HepG2 (cell line): ENCODE data around the gene ARR3. TPM values are rescaled to one million over a fixed set of nuclear protein-coding genes. Genes with fewer than 3 reads are reported as not detected.

ENCODE experiments used
- ATAC-seq: fragments of 200-7000 bp; cut with Tn5 transposase; 3 replicates; pipeline ENCODE4 v1.9.1; 2020; ENCODE audit warnings: mild to moderate bottlenecking, moderate library complexity
- BruUV-seq: library from RNA; stranded (reverse); fragments of 400-500 nt; replicated peaks from 2 replicates; lab custom pipeline; 2021; lab: Mats Ljungman, UMichigan
- CTCF ChIA-PET: fragments of 300-600 bp; formaldehyde crosslinking; extraction: SDS; loops from one replicate; lab custom pipeline; 2021; ENCODE audit warnings: low total read pairs, inconsistent platforms, low intra/inter-chr PET ratio; lab: Yijun Ruan, JAX
- POLR2A ChIA-PET: fragments of 350-600 bp; sonication (Branson Sonifier 250); formaldehyde crosslinking; loops from one replicate; lab custom pipeline; 2020; ENCODE audit warnings: antibody characterized with exemption, inconsistent platforms; lab: Yijun Ruan, JAX
- DNase-seq: peaks from one replicate; pipeline ENCODE4 v3.0.0-alpha.2; 2015; ENCODE audit warnings: low spot score
- FAIRE-seq: peaks from 3 replicates; lab custom pipeline; 2011; peaks lifted over from hg19 to GRCh38; lab: Jason Lieb, UNC
- H2AFZ ChIP-seq: one replicate; pipeline ENCODE4 v1.6.1; 2011; ENCODE audit warnings: low read length, inconsistent platforms
- H3K27ac ChIP-seq: fragments of 300-600 bp; 3 replicates; pipeline ENCODE4 v1.8.0; 2011; ENCODE audit warnings: mixed run types, mild to moderate bottlenecking, mixed read lengths, low read length, inconsistent platforms; ENCODE audit not compliant: insufficient read depth; ENCODE audit errors: extremely low read length
- H3K27me3 ChIP-seq, 2 experiments: fragments of 200-600 bp in 1 of 2; 2 replicates in 1 of 2; 3 replicates in 1 of 2; pipeline versions ENCODE4 v1.6.0 to v1.8.0; 2011; ENCODE audit warnings: low read length in 2 of 2, mild to moderate bottlenecking in 2 of 2, moderate library complexity in 2 of 2, inconsistent platforms in 1 of 2; ENCODE audit not compliant: insufficient read depth in 2 of 2, control insufficient read depth in 1 of 2
- H3K36me3 ChIP-seq, 2 experiments: fragments of 200-600 bp in 1 of 2; replicated peaks in 1 of 2; 2 replicates in 1 of 2; 3 replicates in 1 of 2; pipeline versions ENCODE4 v1.5.1 to v1.8.0; 2011; ENCODE audit warnings: low read length in 2 of 2, inconsistent platforms in 1 of 2; ENCODE audit not compliant: insufficient read depth in 2 of 2, control insufficient read depth in 1 of 2
- H3K4me1 ChIP-seq: 2 replicates; pipeline ENCODE4 v1.5.1; 2012; ENCODE audit warnings: low read length, inconsistent platforms; ENCODE audit not compliant: insufficient read depth
- H3K4me2 ChIP-seq: 2 replicates; pipeline ENCODE4 v1.6.0; 2011; ENCODE audit warnings: low read depth, low read length, inconsistent platforms
- H3K4me3 ChIP-seq, 3 experiments: fragments of 200-600 bp in 1 of 3; sonication (generic), shearing (Covaris generic) in 1 of 3; replicated peaks in 1 of 3; 2 replicates each; pipeline ENCODE4 v1.5.1; 2011 to 2016; ENCODE audit warnings: low read length in 3 of 3, inconsistent platforms in 2 of 3, low read depth in 2 of 3, mild to moderate bottlenecking in 2 of 3, control low read depth in 1 of 3, mixed read lengths in 1 of 3; ENCODE audit not compliant: insufficient read depth in 1 of 3
- H3K79me2 ChIP-seq: one replicate; pipeline ENCODE4 v1.6.1; 2011; ENCODE audit warnings: low read length, inconsistent platforms; ENCODE audit not compliant: insufficient read depth
- H3K9ac ChIP-seq: 2 replicates; pipeline ENCODE4 v1.6.0; 2011; ENCODE audit warnings: mild to moderate bottlenecking, low read depth, low read length, inconsistent platforms; ENCODE audit not compliant: insufficient read depth
- H3K9me3 ChIP-seq: 2 replicates; pipeline ENCODE4 v1.5.1; 2012; ENCODE audit warnings: mild to moderate bottlenecking, low read length
- H4K20me1 ChIP-seq: 2 replicates; pipeline ENCODE4 v1.6.0; 2011; ENCODE audit warnings: inconsistent platforms, mild to moderate bottlenecking, low read length, moderate library complexity; ENCODE audit not compliant: insufficient read depth
- YEATS4 ChIP-seq: sonication (generic); formaldehyde crosslinking; IDR thresholded peaks from 2 replicates; pipeline ENCODE4 v1.4.0; 2020; ENCODE audit warnings: missing genetic modification reagents, borderline replicate concordance
- ZNF615 ChIP-seq: sonication (generic); formaldehyde crosslinking; IDR thresholded peaks from 2 replicates; pipeline ENCODE4 v1.5.0; 2020; ENCODE audit warnings: mild to moderate bottlenecking, missing genetic modification reagents, borderline replicate concordance
- ZNF713 ChIP-seq: sonication (generic); formaldehyde crosslinking; IDR thresholded peaks from 2 replicates; pipeline ENCODE4 v1.4.0; 2020; ENCODE audit warnings: mild to moderate bottlenecking, missing genetic modification reagents
- WGBS: methylation state at CpG from one replicate; pipeline ENCODE4 v1.1.6; 2017; ENCODE audit warnings: low lambda C conversion rate; 5-methylcytosine and 5-hydroxymethylcytosine counted together
- in situ Hi-C: cut with HindIII; loops from 2 replicates; pipeline ENCODE4 v1.10.0; 2017; ENCODE audit warnings: low pct_unique_long_range_greater_than_20kb; ENCODE audit not compliant: extremely low pct_ligation_motif_present
- intact Hi-C: fragments of 100-400 bp; cut with micrococcal nuclease; formaldehyde crosslinking; loops from one replicate; pipeline ENCODE4 v1.10.0; 2022; ENCODE audit not compliant: unreplicated experiment
- polyA plus RNA-seq, 8 experiments: library from polyadenylated mRNA; depleted of rRNA in 3 of 8; stranded (reverse) in 7 of 8; unstranded in 1 of 8; fragments of >200 nt; fragmentation: Illumina TruSeq in 4 of 8; extraction: Trizol in 4 of 8; gene quantifications; 2 replicates each; pipeline versions ENCODE4 v1.2.1 to v1.2.3, GENCODE V29; 2011 to 2016; ENCODE audit warnings: low read depth in 4 of 8, missing spikeins in 1 of 8, mixed read lengths in 1 of 8; ENCODE audit not compliant: insufficient read depth in 1 of 8
- total RNA-seq, 5 experiments: library from RNA; depleted of rRNA; stranded (reverse); fragments of >200 nt; fragmentation: Illumina TruSeq; extraction: Trizol; gene quantifications; 2 replicates each; pipeline ENCODE4 v1.2.3, GENCODE V29; 2016; ENCODE audit warnings: low read depth in 1 of 5
- TF ChIP-seq, protein P1 (sequence below): sonication (generic); formaldehyde crosslinking; IDR thresholded peaks from 2 replicates; pipeline ENCODE4 v1.5.1; 2020; ENCODE audit warnings: missing genetic modification reagents, mild to moderate bottlenecking, borderline replicate concordance
- TF ChIP-seq, protein P2 (sequence below): sonication (generic); formaldehyde crosslinking; conservative IDR thresholded peaks from 2 replicates; pipeline ENCODE4 v1.8.1; 2023; ENCODE audit warnings: missing genetic modification reagents
- TF ChIP-seq, protein P3 (sequence below): sonication (generic); formaldehyde crosslinking; conservative IDR thresholded peaks from 2 replicates; pipeline ENCODE4 v1.8.0; 2022; ENCODE audit warnings: low read depth, missing genetic modification reagents
- TF ChIP-seq, protein P4 (sequence below): sonication (generic); formaldehyde crosslinking; conservative IDR thresholded peaks from 2 replicates; pipeline ENCODE4 v1.4.0; 2020; ENCODE audit warnings: missing genetic modification reagents
- TF ChIP-seq, protein P5 (sequence below): sonication (generic); formaldehyde crosslinking; IDR thresholded peaks from 2 replicates; pipeline ENCODE4 v1.4.0; 2020; ENCODE audit warnings: missing genetic modification reagents

Gene ARR3
- total and polyA plus RNA-seq, 2 of the 13 experiments (the other 11 are each of a cell fraction or from before 2014, with no cell fraction given) = not detected

DNA sequence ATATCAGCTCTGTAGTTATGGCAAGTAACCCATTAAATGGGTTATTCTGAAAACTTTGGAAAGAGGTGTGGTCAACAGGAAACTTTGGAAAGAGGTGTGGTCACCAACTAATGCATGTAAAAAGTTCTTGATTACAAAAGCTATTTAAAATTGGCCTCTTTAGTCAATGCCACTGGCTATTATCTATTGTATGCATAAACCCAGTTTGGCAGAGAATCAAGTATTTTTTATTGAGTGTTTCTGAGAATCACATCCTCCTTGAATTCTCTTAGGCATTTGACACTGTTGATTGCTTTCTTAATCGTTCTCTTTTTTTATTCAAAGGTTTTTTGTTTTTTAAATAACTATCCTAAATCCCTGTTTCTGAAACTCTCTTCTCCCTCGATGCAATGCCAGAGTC is 15.6 kb upstream of the ARR3 start:
- Histone ChIP-seq H3K9ac (no peak overlapping the region), H3K79me2 (no peaks in the 10 kb centered on the region), H3K9me3 (no peaks in the 10 kb centered on the region), H3K36me3 (no peaks in the 10 kb centered on the region), H2AFZ (no peak overlapping the region), H4K20me1 (no peaks in the 10 kb centered on the region), H3K4me3 (no peak overlapping the region), H3K27ac (no peak overlapping the region)
- CTCF ChIA-PET = no interaction called here
- no peak for DNase-seq
- POLR2A ChIA-PET = no interaction called here
- FAIRE-seq = no peak
- 50% methylated on average over 2 of the region's 2 CpGs for WGBS
- in situ Hi-C loops = no loop called here
- TF ChIP-seq, protein P1, sequence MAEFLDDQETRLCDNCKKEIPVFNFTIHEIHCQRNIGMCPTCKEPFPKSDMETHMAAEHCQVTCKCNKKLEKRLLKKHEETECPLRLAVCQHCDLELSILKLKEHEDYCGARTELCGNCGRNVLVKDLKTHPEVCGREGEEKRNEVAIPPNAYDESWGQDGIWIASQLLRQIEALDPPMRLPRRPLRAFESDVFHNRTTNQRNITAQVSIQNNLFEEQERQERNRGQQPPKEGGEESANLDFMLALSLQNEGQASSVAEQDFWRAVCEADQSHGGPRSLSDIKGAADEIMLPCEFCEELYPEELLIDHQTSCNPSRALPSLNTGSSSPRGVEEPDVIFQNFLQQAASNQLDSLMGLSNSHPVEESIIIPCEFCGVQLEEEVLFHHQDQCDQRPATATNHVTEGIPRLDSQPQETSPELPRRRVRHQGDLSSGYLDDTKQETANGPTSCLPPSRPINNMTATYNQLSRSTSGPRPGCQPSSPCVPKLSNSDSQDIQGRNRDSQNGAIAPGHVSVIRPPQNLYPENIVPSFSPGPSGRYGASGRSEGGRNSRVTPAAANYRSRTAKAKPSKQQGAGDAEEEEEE (CRISPR knock-in tag) = no peak
- TF ChIP-seq, protein P2, sequence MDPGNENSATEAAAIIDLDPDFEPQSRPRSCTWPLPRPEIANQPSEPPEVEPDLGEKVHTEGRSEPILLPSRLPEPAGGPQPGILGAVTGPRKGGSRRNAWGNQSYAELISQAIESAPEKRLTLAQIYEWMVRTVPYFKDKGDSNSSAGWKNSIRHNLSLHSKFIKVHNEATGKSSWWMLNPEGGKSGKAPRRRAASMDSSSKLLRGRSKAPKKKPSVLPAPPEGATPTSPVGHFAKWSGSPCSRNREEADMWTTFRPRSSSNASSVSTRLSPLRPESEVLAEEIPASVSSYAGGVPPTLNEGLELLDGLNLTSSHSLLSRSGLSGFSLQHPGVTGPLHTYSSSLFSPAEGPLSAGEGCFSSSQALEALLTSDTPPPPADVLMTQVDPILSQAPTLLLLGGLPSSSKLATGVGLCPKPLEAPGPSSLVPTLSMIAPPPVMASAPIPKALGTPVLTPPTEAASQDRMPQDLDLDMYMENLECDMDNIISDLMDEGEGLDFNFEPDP (CRISPR knock-in tag) = no peak
- TF ChIP-seq YEATS4 (CRISPR knock-in tag) (no peak), ZNF615 (CRISPR knock-in tag) (no peak), ZNF713 (no peak)
- TF ChIP-seq, protein P3, sequence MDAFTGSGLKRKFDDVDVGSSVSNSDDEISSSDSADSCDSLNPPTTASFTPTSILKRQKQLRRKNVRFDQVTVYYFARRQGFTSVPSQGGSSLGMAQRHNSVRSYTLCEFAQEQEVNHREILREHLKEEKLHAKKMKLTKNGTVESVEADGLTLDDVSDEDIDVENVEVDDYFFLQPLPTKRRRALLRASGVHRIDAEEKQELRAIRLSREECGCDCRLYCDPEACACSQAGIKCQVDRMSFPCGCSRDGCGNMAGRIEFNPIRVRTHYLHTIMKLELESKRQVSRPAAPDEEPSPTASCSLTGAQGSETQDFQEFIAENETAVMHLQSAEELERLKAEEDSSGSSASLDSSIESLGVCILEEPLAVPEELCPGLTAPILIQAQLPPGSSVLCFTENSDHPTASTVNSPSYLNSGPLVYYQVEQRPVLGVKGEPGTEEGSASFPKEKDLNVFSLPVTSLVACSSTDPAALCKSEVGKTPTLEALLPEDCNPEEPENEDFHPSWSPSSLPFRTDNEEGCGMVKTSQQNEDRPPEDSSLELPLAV (CRISPR knock-in tag) = no peak
- TF ChIP-seq, protein P4, sequence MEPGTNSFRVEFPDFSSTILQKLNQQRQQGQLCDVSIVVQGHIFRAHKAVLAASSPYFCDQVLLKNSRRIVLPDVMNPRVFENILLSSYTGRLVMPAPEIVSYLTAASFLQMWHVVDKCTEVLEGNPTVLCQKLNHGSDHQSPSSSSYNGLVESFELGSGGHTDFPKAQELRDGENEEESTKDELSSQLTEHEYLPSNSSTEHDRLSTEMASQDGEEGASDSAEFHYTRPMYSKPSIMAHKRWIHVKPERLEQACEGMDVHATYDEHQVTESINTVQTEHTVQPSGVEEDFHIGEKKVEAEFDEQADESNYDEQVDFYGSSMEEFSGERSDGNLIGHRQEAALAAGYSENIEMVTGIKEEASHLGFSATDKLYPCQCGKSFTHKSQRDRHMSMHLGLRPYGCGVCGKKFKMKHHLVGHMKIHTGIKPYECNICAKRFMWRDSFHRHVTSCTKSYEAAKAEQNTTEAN (CRISPR knock-in tag) = no peak
- TF ChIP-seq, protein P5, sequence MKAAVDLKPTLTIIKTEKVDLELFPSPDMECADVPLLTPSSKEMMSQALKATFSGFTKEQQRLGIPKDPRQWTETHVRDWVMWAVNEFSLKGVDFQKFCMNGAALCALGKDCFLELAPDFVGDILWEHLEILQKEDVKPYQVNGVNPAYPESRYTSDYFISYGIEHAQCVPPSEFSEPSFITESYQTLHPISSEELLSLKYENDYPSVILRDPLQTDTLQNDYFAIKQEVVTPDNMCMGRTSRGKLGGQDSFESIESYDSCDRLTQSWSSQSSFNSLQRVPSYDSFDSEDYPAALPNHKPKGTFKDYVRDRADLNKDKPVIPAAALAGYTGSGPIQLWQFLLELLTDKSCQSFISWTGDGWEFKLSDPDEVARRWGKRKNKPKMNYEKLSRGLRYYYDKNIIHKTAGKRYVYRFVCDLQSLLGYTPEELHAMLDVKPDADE = no peak
- TF ChIP-seq, all 625 proteins: peak for 0
- no peak overlapping the region for H3K4me2 ChIP-seq
- peaks cover 21% of the 10 kb centered on the region for H3K4me1 ChIP-seq
- BruUV-seq = no TSS peak
- no peak for ATAC-seq
- no peaks in the 10 kb centered on the region for H3K27me3 ChIP-seq
- intact Hi-C loops = no loop called here
